HepG2 (cell line): ENCODE results near the gene RSPH9. TPM values are rescaled to one million over a fixed set of nuclear protein-coding genes. Genes with fewer than 3 reads are reported as not detected.
A peak's percentile ranks its signal among the peaks of the same experiment; 100 is the strongest.

Experiments used
- ERF ChIP-seq: IDR thresholded peaks from 2 replicates; pipeline ENCODE4 v1.6.1; 2018; ENCODE audit warnings: missing biosample characterization, missing genetic modification reagents
- GATA4 ChIP-seq: sonication (generic); IDR thresholded peaks from 2 replicates; pipeline ENCODE4 v1.6.1; 2016; ENCODE audit warnings: antibody characterized with exemption, low read depth, borderline replicate concordance
- NCOA5 ChIP-seq: sonication (generic); formaldehyde crosslinking; IDR thresholded peaks from 2 replicates; pipeline ENCODE4 v1.4.0; 2020; ENCODE audit warnings: missing genetic modification reagents
- NFYB ChIP-seq: sonication (generic); formaldehyde crosslinking; IDR thresholded peaks from 2 replicates; pipeline ENCODE4 v1.4.0; 2020; ENCODE audit warnings: missing genetic modification reagents
- RBAK ChIP-seq: sonication (generic); formaldehyde crosslinking; IDR thresholded peaks from 2 replicates; pipeline ENCODE4 v1.5.1; 2020; ENCODE audit warnings: mild to moderate bottlenecking, missing genetic modification reagents
- SYNCRIP ChIP-seq: fragments of 200-400 bp; formaldehyde crosslinking; IDR thresholded peaks from 2 replicates; pipeline ENCODE4 v1.6.1; 2018; ENCODE audit warnings: mild to moderate bottlenecking, low read depth, low read length; ENCODE audit not compliant: insufficient read depth
- U2AF1 ChIP-seq: fragments of 200-400 bp; formaldehyde crosslinking; optimal IDR thresholded peaks from 2 replicates; pipeline ENCODE3; 2017; ENCODE audit warnings: mild to moderate bottlenecking, low read depth, low read length
- ZFP1 ChIP-seq: IDR thresholded peaks from 2 replicates; pipeline ENCODE4 v1.6.1; 2016
- ZNF136 ChIP-seq: sonication (generic); formaldehyde crosslinking; IDR thresholded peaks from 2 replicates; pipeline ENCODE4 v1.8.1; 2022; ENCODE audit warnings: low read depth, mild to moderate bottlenecking, moderate library complexity, missing genetic modification reagents
- ZNF44 ChIP-seq: sonication (generic); formaldehyde crosslinking; IDR thresholded peaks from 2 replicates; pipeline ENCODE4 v1.5.1; 2020; ENCODE audit warnings: mild to moderate bottlenecking, missing genetic modification reagents
- ZNF446 ChIP-seq: sonication (generic); formaldehyde crosslinking; IDR thresholded peaks from 2 replicates; pipeline ENCODE4 v1.5.0; 2020; ENCODE audit warnings: mild to moderate bottlenecking, missing genetic modification reagents
- ZNF761 ChIP-seq: sonication (generic); formaldehyde crosslinking; conservative IDR thresholded peaks from 2 replicates; pipeline ENCODE4 v1.4.0; 2020; ENCODE audit warnings: mild to moderate bottlenecking, missing genetic modification reagents
- polyA plus RNA-seq, 8 experiments: library from polyadenylated mRNA; depleted of rRNA in 3 of 8; stranded (reverse) in 7 of 8; unstranded in 1 of 8; fragments of >200 nt; fragmentation: Illumina TruSeq in 4 of 8; extraction: Trizol in 4 of 8; gene quantifications; 2 replicates each; pipeline versions ENCODE4 v1.2.1 to v1.2.3, GENCODE V29; 2011 to 2016; ENCODE audit warnings: low read depth in 4 of 8, missing spikeins in 1 of 8, mixed read lengths in 1 of 8; ENCODE audit not compliant: insufficient read depth in 1 of 8
- total RNA-seq, 5 experiments: library from RNA; depleted of rRNA; stranded (reverse); fragments of >200 nt; fragmentation: Illumina TruSeq; extraction: Trizol; gene quantifications; 2 replicates each; pipeline ENCODE4 v1.2.3, GENCODE V29; 2016; ENCODE audit warnings: low read depth in 1 of 5
- TF ChIP-seq, protein P1 (sequence below): sonication (generic); formaldehyde crosslinking; IDR thresholded peaks from one replicate; pipeline ENCODE4 v1.5.1; 2020; ENCODE audit warnings: mild to moderate bottlenecking, missing genetic modification reagents; ENCODE audit errors: not compliant biosample characterization
- TF ChIP-seq, protein P2 (sequence below): IDR thresholded peaks from 2 replicates; pipeline ENCODE4 v1.4.0; 2020; ENCODE audit warnings: mild to moderate bottlenecking, missing genetic modification reagents
- TF ChIP-seq, protein P3 (sequence below): IDR thresholded peaks from 2 replicates; pipeline ENCODE4 v1.6.1; 2016; ENCODE audit warnings: low read depth

Gene RSPH9
- total and polyA plus RNA-seq, 2 of the 13 experiments (the other 11 are each of a cell fraction or from before 2014, with no cell fraction given): 0.04 TPM; not detected in 1

DNA sequence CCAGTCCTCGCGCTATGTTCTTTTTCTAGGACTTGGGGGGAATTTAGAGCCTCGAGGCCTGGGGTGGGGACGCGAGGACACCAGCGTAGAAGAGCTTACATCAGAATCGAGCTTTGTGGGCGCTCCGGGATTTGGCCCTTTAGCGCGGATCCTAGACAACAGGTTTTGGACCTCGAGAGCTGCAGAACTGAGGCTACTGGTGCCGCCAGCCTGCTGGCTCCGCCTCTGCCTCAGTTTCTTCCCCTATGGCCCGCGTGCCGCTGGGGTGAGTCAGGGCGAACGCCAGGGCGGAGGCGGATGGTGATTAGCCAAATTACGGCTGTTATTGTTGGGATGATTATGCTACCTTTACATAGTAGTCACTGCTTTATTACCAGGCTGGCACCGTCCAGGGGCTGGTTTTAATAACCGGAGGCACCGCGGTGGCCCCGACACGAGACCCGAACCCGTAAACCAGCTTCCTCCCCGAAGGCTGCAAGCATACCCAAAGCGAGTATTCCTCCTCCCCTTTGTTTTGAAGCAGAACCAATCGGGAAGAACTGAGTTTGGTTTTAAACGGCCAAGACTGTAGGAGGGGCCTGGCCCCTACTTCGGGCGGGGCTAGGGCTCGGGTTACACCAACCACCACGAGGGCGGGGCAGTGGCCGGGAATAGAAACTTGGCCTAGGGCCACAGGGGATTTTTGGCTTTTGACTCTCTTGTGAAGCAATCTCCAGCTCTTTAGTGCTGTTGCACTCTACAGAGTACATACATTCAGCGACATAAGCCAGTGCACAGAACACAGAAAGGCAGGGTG is 15.1 kb upstream of the RSPH9 start (continued):
- TF ChIP-seq, protein P1, sequence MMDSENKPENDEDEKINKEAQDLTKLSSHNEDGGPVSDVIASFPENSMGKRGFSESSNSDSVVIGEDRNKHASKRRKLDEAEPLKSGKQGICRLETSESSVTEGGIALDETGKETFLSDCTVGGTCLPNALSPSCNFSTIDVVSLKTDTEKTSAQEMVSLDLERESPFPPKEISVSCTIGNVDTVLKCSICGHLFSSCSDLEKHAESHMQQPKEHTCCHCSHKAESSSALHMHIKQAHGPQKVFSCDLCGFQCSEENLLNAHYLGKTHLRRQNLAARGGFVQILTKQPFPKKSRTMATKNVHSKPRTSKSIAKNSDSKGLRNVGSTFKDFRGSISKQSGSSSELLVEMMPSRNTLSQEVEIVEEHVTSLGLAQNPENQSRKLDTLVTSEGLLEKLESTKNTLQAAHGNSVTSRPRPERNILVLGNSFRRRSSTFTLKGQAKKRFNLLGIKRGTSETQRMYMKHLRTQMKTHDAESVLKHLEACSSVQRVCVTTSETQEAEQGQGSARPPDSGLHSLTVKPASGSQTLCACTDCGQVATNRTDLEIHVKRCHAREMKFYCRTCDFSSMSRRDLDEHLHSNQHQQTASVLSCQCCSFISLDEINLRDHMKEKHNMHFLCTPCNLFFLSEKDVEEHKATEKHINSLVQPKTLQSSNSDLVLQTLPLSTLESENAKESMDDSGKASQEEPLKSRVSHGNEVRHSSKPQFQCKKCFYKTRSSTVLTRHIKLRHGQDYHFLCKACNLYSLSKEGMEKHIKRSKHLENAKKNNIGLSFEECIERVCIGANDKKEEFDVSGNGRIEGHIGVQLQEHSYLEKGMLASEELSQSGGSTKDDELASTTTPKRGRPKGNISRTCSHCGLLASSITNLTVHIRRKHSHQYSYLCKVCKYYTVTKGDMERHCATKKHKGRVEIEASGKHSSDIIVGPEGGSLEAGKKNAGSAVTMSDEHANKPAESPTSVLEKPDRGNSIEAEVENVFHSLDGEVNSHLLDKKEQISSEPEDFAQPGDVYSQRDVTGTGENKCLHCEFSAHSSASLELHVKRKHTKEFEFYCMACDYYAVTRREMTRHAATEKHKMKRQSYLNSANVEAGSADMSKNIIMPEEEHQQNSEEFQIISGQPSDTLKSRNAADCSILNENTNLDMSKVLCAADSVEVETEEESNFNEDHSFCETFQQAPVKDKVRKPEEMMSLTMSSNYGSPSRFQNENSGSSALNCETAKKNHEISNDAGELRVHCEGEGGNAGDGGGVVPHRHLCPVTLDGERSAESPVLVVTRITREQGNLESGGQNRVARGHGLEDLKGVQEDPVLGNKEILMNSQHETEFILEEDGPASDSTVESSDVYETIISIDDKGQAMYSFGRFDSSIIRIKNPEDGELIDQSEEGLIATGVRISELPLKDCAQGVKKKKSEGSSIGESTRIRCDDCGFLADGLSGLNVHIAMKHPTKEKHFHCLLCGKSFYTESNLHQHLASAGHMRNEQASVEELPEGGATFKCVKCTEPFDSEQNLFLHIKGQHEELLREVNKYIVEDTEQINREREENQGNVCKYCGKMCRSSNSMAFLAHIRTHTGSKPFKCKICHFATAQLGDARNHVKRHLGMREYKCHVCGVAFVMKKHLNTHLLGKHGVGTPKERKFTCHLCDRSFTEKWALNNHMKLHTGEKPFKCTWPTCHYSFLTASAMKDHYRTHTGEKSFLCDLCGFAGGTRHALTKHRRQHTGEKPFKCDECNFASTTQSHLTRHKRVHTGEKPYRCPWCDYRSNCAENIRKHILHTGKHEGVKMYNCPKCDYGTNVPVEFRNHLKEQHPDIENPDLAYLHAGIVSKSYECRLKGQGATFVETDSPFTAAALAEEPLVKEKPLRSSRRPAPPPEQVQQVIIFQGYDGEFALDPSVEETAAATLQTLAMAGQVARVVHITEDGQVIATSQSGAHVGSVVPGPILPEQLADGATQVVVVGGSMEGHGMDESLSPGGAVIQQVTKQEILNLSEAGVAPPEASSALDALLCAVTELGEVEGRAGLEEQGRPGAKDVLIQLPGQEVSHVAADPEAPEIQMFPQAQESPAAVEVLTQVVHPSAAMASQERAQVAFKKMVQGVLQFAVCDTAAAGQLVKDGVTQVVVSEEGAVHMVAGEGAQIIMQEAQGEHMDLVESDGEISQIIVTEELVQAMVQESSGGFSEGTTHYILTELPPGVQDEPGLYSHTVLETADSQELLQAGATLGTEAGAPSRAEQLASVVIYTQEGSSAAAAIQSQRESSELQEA (CRISPR knock-in tag): peak; percentile 93
- TF ChIP-seq, protein P2, sequence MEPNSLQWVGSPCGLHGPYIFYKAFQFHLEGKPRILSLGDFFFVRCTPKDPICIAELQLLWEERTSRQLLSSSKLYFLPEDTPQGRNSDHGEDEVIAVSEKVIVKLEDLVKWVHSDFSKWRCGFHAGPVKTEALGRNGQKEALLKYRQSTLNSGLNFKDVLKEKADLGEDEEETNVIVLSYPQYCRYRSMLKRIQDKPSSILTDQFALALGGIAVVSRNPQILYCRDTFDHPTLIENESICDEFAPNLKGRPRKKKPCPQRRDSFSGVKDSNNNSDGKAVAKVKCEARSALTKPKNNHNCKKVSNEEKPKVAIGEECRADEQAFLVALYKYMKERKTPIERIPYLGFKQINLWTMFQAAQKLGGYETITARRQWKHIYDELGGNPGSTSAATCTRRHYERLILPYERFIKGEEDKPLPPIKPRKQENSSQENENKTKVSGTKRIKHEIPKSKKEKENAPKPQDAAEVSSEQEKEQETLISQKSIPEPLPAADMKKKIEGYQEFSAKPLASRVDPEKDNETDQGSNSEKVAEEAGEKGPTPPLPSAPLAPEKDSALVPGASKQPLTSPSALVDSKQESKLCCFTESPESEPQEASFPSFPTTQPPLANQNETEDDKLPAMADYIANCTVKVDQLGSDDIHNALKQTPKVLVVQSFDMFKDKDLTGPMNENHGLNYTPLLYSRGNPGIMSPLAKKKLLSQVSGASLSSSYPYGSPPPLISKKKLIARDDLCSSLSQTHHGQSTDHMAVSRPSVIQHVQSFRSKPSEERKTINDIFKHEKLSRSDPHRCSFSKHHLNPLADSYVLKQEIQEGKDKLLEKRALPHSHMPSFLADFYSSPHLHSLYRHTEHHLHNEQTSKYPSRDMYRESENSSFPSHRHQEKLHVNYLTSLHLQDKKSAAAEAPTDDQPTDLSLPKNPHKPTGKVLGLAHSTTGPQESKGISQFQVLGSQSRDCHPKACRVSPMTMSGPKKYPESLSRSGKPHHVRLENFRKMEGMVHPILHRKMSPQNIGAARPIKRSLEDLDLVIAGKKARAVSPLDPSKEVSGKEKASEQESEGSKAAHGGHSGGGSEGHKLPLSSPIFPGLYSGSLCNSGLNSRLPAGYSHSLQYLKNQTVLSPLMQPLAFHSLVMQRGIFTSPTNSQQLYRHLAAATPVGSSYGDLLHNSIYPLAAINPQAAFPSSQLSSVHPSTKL (CRISPR knock-in tag): peak; percentile 48; the same call in 1 of the 2 replicates
- no peak; the same call in none of the 2 replicates for TF ChIP-seq ZFP1 (CRISPR knock-in tag)
- no peak for TF ChIP-seq U2AF1
- peak; percentile 54; the same call in 1 of the 2 replicates for TF ChIP-seq GATA4
- TF ChIP-seq ERF (CRISPR knock-in tag): peak; percentile 93
- no peak for TF ChIP-seq SYNCRIP
- TF ChIP-seq ZNF136 (CRISPR knock-in tag): peak; percentile 65; the same call in 1 of the 2 replicates
- TF ChIP-seq NFYB: peak; percentile 83
- no peak for TF ChIP-seq ZNF446 (CRISPR knock-in tag)
- TF ChIP-seq ZNF761: peak; percentile 18; the same call in 1 of the 2 replicates
- peak; percentile 76; the same call in 1 of the 2 replicates for TF ChIP-seq RBAK (CRISPR knock-in tag)
- TF ChIP-seq, protein P3, sequence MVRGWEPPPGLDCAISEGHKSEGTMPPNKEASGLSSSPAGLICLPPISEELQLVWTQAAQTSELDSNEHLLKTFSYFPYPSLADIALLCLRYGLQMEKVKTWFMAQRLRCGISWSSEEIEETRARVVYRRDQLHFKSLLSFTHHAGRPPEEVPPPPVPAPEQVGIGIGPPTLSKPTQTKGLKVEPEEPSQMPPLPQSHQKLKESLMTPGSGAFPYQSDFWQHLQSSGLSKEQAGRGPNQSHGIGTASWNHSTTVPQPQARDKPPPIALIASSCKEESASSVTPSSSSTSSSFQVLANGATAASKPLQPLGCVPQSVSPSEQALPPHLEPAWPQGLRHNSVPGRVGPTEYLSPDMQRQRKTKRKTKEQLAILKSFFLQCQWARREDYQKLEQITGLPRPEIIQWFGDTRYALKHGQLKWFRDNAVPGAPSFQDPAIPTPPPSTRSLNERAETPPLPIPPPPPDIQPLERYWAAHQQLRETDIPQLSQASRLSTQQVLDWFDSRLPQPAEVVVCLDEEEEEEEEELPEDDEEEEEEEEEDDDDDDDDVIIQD: peak; percentile 59; the same call in 1 of the 2 replicates
- no peak for TF ChIP-seq NCOA5 (CRISPR knock-in tag)
- TF ChIP-seq ZNF44: 0 out of 2 replicates have a peak, but pooled peaks have one; percentile 65
